SK-N-SH (cell line): ENCODE data around the gene ANO2.

ENCODE experiments used
- ELF1 ChIP-seq: IDR thresholded peaks from 2 replicates; pipeline ENCODE4 v1.4.0; 2012
- GABPA ChIP-seq: IDR thresholded peaks from 2 replicates; pipeline ENCODE4 v1.4.0; 2012; ENCODE audit warnings: low read depth, mild to moderate bottlenecking
- JUND ChIP-seq: IDR thresholded peaks from 2 replicates; pipeline ENCODE4 v1.4.0; 2012
- MAX ChIP-seq: IDR thresholded peaks from 2 replicates; pipeline ENCODE4 v1.4.0; 2012; ENCODE audit warnings: low read depth
- MXI1 ChIP-seq: IDR thresholded peaks from 2 replicates; pipeline ENCODE4 v1.6.1; 2012; ENCODE audit warnings: mild to moderate bottlenecking, low read depth, low read length, improper control_type of control experiment
- POLR2AphosphoS5 ChIP-seq: IDR thresholded peaks from 2 replicates; pipeline ENCODE4 v1.6.1; 2012; ENCODE audit warnings: low read depth, low read length
- RFX5 ChIP-seq: IDR thresholded peaks from 2 replicates; pipeline ENCODE4 v1.6.1; 2012; ENCODE audit warnings: mild to moderate bottlenecking, improper control_type of control experiment, low read length
- SIN3A ChIP-seq: IDR thresholded peaks from 2 replicates; pipeline ENCODE4 v1.6.1; 2012; ENCODE audit warnings: low read depth, mild to moderate bottlenecking, low read length, moderate library complexity, borderline replicate concordance
- TAF1 ChIP-seq: IDR thresholded peaks from 2 replicates; pipeline ENCODE4 v1.6.1; 2012; ENCODE audit warnings: low read depth, mild to moderate bottlenecking, low read length, moderate library complexity, borderline replicate concordance
- USF2 ChIP-seq: fragments of 150-350 bp; IDR thresholded peaks from 2 replicates; pipeline ENCODE4 v1.6.1; 2017; ENCODE audit warnings: antibody characterized with exemption, low read length, low read depth, borderline replicate concordance
- TF ChIP-seq, protein P1 (sequence below): fragments of 200-600 bp; sonication (generic); IDR thresholded peaks from 2 replicates; pipeline ENCODE4 v1.6.1; 2017; ENCODE audit warnings: antibody characterized with exemption, mild to moderate bottlenecking, moderate library complexity
- TF ChIP-seq, protein P2 (sequence below): IDR thresholded peaks from 2 replicates; pipeline ENCODE4 v1.4.0; 2012; ENCODE audit warnings: low read depth, borderline replicate concordance

- TF ChIP-seq SIN3A (no peak), POLR2AphosphoS5 (no peak), MAX (no peak), ELF1 (no peak), USF2 (no peak), TAF1 (no peak), JUND (no peak), GABPA (no peak), MXI1 (no peak), RFX5 (no peak)
- TF ChIP-seq, protein P1, sequence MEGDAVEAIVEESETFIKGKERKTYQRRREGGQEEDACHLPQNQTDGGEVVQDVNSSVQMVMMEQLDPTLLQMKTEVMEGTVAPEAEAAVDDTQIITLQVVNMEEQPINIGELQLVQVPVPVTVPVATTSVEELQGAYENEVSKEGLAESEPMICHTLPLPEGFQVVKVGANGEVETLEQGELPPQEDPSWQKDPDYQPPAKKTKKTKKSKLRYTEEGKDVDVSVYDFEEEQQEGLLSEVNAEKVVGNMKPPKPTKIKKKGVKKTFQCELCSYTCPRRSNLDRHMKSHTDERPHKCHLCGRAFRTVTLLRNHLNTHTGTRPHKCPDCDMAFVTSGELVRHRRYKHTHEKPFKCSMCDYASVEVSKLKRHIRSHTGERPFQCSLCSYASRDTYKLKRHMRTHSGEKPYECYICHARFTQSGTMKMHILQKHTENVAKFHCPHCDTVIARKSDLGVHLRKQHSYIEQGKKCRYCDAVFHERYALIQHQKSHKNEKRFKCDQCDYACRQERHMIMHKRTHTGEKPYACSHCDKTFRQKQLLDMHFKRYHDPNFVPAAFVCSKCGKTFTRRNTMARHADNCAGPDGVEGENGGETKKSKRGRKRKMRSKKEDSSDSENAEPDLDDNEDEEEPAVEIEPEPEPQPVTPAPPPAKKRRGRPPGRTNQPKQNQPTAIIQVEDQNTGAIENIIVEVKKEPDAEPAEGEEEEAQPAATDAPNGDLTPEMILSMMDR = no peak
- TF ChIP-seq, protein P2, sequence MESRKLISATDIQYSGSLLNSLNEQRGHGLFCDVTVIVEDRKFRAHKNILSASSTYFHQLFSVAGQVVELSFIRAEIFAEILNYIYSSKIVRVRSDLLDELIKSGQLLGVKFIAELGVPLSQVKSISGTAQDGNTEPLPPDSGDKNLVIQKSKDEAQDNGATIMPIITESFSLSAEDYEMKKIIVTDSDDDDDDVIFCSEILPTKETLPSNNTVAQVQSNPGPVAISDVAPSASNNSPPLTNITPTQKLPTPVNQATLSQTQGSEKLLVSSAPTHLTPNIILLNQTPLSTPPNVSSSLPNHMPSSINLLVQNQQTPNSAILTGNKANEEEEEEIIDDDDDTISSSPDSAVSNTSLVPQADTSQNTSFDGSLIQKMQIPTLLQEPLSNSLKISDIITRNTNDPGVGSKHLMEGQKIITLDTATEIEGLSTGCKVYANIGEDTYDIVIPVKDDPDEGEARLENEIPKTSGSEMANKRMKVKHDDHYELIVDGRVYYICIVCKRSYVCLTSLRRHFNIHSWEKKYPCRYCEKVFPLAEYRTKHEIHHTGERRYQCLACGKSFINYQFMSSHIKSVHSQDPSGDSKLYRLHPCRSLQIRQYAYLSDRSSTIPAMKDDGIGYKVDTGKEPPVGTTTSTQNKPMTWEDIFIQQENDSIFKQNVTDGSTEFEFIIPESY = no peak
Measured at GRCh38 chr12:5967645-5968415, 22.8 kb upstream of the ANO2 start.
